Activated T-helper 2 cell treated with anti-CD3 and anti-CD28 coated beads, Interferon-gamma antibody, Interleukin-2, Interleukin-4, amounts not matched to agents 10 μg/mL and 5 μg/mL and 100 μg/mL, durations not matched to agents 14 hours and 24 hours and 36 hours (primary cell): ENCODE data around the gene BST1. TPM values are rescaled to one million over a fixed set of nuclear protein-coding genes. Genes with fewer than 3 reads are reported as not detected.

ENCODE experiments used
- DNase-seq: peaks from one replicate; pipeline ENCODE4 v3.0.0; 2021; ENCODE audit warnings: low spot score
- H3K27ac Mint-ChIP-seq: one replicate; pipeline ENCODE4 v1.8.0; 2021; ENCODE audit warnings: mixed read lengths
- H3K27me3 Mint-ChIP-seq: one replicate; pipeline ENCODE4 v1.8.0; 2021; ENCODE audit warnings: low read depth, mixed read lengths
- H3K36me3 Mint-ChIP-seq: one replicate; pipeline ENCODE4 v1.8.0; 2021; ENCODE audit warnings: low read depth, mixed read lengths
- H3K4me1 Mint-ChIP-seq: one replicate; pipeline ENCODE4 v1.8.0; 2021; ENCODE audit warnings: low read depth, mixed read lengths
- H3K4me3 Mint-ChIP-seq: one replicate; pipeline ENCODE4 v1.8.0; 2021; ENCODE audit warnings: low read depth, mild to moderate bottlenecking, moderate library complexity, mixed read lengths
- H3K9me3 Mint-ChIP-seq: one replicate; pipeline ENCODE4 v1.8.0; 2021; ENCODE audit warnings: mixed read lengths
- intact Hi-C: fragments of 100-400 bp; cut with micrococcal nuclease; formaldehyde crosslinking; loops from one replicate; pipeline ENCODE4 v1.15.1; 2023
- total RNA-seq: library from RNA; stranded (reverse); gene quantifications from 2 replicates; pipeline ENCODE4 v1.2.3, GENCODE V29; 2022

BST1 gene
- total RNA-seq, 1 donor from 2014 or later, result 0.50 TPM

GRCh38 chr4:15695729-15696128, 7.1 kb upstream of the BST1 start:
- peaks cover 17% of the 10 kb centered on the region for H3K27me3 Mint-ChIP-seq
- H3K36me3 Mint-ChIP-seq, result no peaks in the 10 kb centered on the region
- intact Hi-C loops, result no loop called here
- H3K27ac Mint-ChIP-seq, result no peak overlapping the region
- DNase-seq, result no peak
- peaks cover 10% of the 10 kb centered on the region for H3K4me1 Mint-ChIP-seq
- no peak overlapping the region for H3K4me3 Mint-ChIP-seq
- no peaks in the 10 kb centered on the region for H3K9me3 Mint-ChIP-seq

- Mint-ChIP-seq H3K36me3 (no peaks in the 10 kb centered on the region), H3K4me3 (no peak overlapping the region), H3K4me1 (peaks cover 9% of the 10 kb centered on the region), H3K27ac (no peak overlapping the region), H3K27me3 (peaks cover 17% of the 10 kb centered on the region), H3K9me3 (no peaks in the 10 kb centered on the region)
- no peak for DNase-seq
- intact Hi-C loops, result no loop called here
Measured at GRCh38 chr4:15696866-15697265, 6.0 kb upstream of the BST1 start.

GRCh38 chr4:15703439-15703838, 574 bp downstream of the BST1 start:
- Mint-ChIP-seq H3K4me3 (peak overlapping the region; percentile 81), H3K4me1 (no peaks in the 10 kb centered on the region), H3K36me3 (no peaks in the 10 kb centered on the region), H3K27me3 (peaks cover 29% of the 10 kb centered on the region), H3K27ac (no peak overlapping the region), H3K9me3 (no peaks in the 10 kb centered on the region)
- no peak for DNase-seq
- intact Hi-C loops, result no loop called here

GRCh38 chr4:15704129-15704528, 1.3 kb downstream of the BST1 start:
- H3K4me3 Mint-ChIP-seq, result peak overlapping the region; percentile 81
- no peaks in the 10 kb centered on the region for H3K4me1 Mint-ChIP-seq
- DNase-seq, result no peak
- H3K9me3 Mint-ChIP-seq, result no peaks in the 10 kb centered on the region
- no peaks in the 10 kb centered on the region for H3K36me3 Mint-ChIP-seq
- intact Hi-C loops, result no loop called here
- H3K27me3 Mint-ChIP-seq, result peaks cover 26% of the 10 kb centered on the region
- H3K27ac Mint-ChIP-seq, result no peak overlapping the region

- H3K27ac Mint-ChIP-seq, result no peak overlapping the region
- intact Hi-C loops, result no loop called here
- no peak for DNase-seq
- H3K4me1 Mint-ChIP-seq, result no peaks in the 10 kb centered on the region
- no peaks in the 10 kb centered on the region for H3K36me3 Mint-ChIP-seq
- H3K4me3 Mint-ChIP-seq, result no peak overlapping the region
- peaks cover 19% of the 10 kb centered on the region for H3K27me3 Mint-ChIP-seq
- H3K9me3 Mint-ChIP-seq, result no peaks in the 10 kb centered on the region
Measured at GRCh38 chr4:15706646-15707362, 3.9 kb downstream of the BST1 start.

GRCh38 chr4:15707363-15707715, 4.5 kb downstream of the BST1 start:
- H3K4me1 Mint-ChIP-seq, result no peaks in the 10 kb centered on the region
- no peak overlapping the region for H3K4me3 Mint-ChIP-seq
- H3K36me3 Mint-ChIP-seq, result no peaks in the 10 kb centered on the region
- H3K9me3 Mint-ChIP-seq, result no peaks in the 10 kb centered on the region
- no peak for DNase-seq
- H3K27ac Mint-ChIP-seq, result no peak overlapping the region
- intact Hi-C loops, result no loop called here
- H3K27me3 Mint-ChIP-seq, result peaks cover 19% of the 10 kb centered on the region

GRCh38 chr4:15711762-15712161, 8.9 kb downstream of the BST1 start:
- DNase-seq, result no peak
- Mint-ChIP-seq H3K4me3 (no peak overlapping the region), H3K4me1 (no peaks in the 10 kb centered on the region), H3K27ac (no peak overlapping the region), H3K36me3 (no peaks in the 10 kb centered on the region), H3K27me3 (peaks cover 5% of the 10 kb centered on the region), H3K9me3 (no peaks in the 10 kb centered on the region)
- intact Hi-C loops, result no loop called here

GRCh38 chr4:15712214-15712613, 9.3 kb downstream of the BST1 start:
- intact Hi-C loops, result no loop called here
- H3K9me3 Mint-ChIP-seq, result no peaks in the 10 kb centered on the region
- H3K27me3 Mint-ChIP-seq, result peaks cover 3% of the 10 kb centered on the region
- H3K36me3 Mint-ChIP-seq, result no peaks in the 10 kb centered on the region
- H3K4me3 Mint-ChIP-seq, result no peak overlapping the region
- no peak for DNase-seq
- no peak overlapping the region for H3K27ac Mint-ChIP-seq
- no peaks in the 10 kb centered on the region for H3K4me1 Mint-ChIP-seq

GRCh38 chr4:15714141-15714540, 11.3 kb downstream of the BST1 start:
- no peaks in the 10 kb centered on the region for H3K9me3 Mint-ChIP-seq
- H3K27me3 Mint-ChIP-seq, result peaks cover 2% of the 10 kb centered on the region
- no peaks in the 10 kb centered on the region for H3K36me3 Mint-ChIP-seq
- no peak for DNase-seq
- H3K4me3 Mint-ChIP-seq, result no peak overlapping the region
- H3K27ac Mint-ChIP-seq, result no peak overlapping the region
- intact Hi-C loops, result no loop called here
- no peaks in the 10 kb centered on the region for H3K4me1 Mint-ChIP-seq

GRCh38 chr4:15714646-15715435, 12.0 kb downstream of the BST1 start:
- DNase-seq, result no peak
- Mint-ChIP-seq H3K27me3 (peaks cover 2% of the 10 kb centered on the region), H3K4me3 (no peak overlapping the region), H3K36me3 (no peaks in the 10 kb centered on the region), H3K4me1 (no peaks in the 10 kb centered on the region), H3K27ac (no peak overlapping the region), H3K9me3 (no peaks in the 10 kb centered on the region)
- intact Hi-C loops, result no loop called here

GRCh38 chr4:15716115-15716514, 13.2 kb downstream of the BST1 start:
- H3K4me3 Mint-ChIP-seq, result no peak overlapping the region
- no peak for DNase-seq
- no peaks in the 10 kb centered on the region for H3K4me1 Mint-ChIP-seq
- no peaks in the 10 kb centered on the region for H3K27me3 Mint-ChIP-seq
- intact Hi-C loops, result no loop called here
- no peaks in the 10 kb centered on the region for H3K9me3 Mint-ChIP-seq
- no peaks in the 10 kb centered on the region for H3K36me3 Mint-ChIP-seq
- H3K27ac Mint-ChIP-seq, result no peak overlapping the region

- no peaks in the 10 kb centered on the region for H3K9me3 Mint-ChIP-seq
- no peak overlapping the region for H3K4me3 Mint-ChIP-seq
- H3K27ac Mint-ChIP-seq, result no peak overlapping the region
- intact Hi-C loops, result no loop called here
- DNase-seq, result no peak
- no peaks in the 10 kb centered on the region for H3K27me3 Mint-ChIP-seq
- H3K4me1 Mint-ChIP-seq, result no peaks in the 10 kb centered on the region
- H3K36me3 Mint-ChIP-seq, result no peaks in the 10 kb centered on the region
Measured at GRCh38 chr4:15717086-15717485, 14.2 kb downstream of the BST1 start.

- no peak for DNase-seq
Measured at GRCh38 chr4:15717657-15718416, 15.0 kb downstream of the BST1 start.

More at GRCh38 chr4:15717657-15718416, 15.0 kb downstream of the BST1 start:
- no peaks in the 10 kb centered on the region for H3K27me3 Mint-ChIP-seq
- no peaks in the 10 kb centered on the region for H3K9me3 Mint-ChIP-seq
- no peaks in the 10 kb centered on the region for H3K36me3 Mint-ChIP-seq
- H3K4me1 Mint-ChIP-seq, result no peaks in the 10 kb centered on the region
- intact Hi-C loops, result no loop called here
- H3K27ac Mint-ChIP-seq, result no peak overlapping the region
- H3K4me3 Mint-ChIP-seq, result no peak overlapping the region
